HepG2 (cell line): ENCODE data around the gene GSK3A. TPM values are rescaled to one million over a fixed set of nuclear protein-coding genes. Genes with fewer than 3 reads are reported as not detected.

Experiments used
- ARID4A ChIP-seq: sonication (generic); formaldehyde crosslinking; IDR thresholded peaks from 2 replicates; pipeline ENCODE4 v1.5.0; 2020; ENCODE audit warnings: mild to moderate bottlenecking, missing genetic modification reagents, borderline replicate concordance
- ATF1 ChIP-seq: IDR thresholded peaks from 2 replicates; pipeline ENCODE4 v1.6.1; 2016; ENCODE audit warnings: mild to moderate bottlenecking, control low read depth
- ATF6 ChIP-seq: sonication (generic); formaldehyde crosslinking; conservative IDR thresholded peaks from 2 replicates; pipeline ENCODE4 v1.4.0; 2020; ENCODE audit warnings: missing genetic modification reagents
- DPF2 ChIP-seq: sonication (generic); formaldehyde crosslinking; IDR thresholded peaks from 2 replicates; pipeline ENCODE4 v1.4.0; 2020; ENCODE audit warnings: mild to moderate bottlenecking, low read depth, missing genetic modification reagents, borderline replicate concordance
- IRF2 ChIP-seq: IDR thresholded peaks from 2 replicates; pipeline ENCODE4 v1.6.1; 2018; ENCODE audit warnings: missing genetic modification reagents, missing compliant biosample characterization
- MAZ ChIP-seq, 2 experiments: sonication (generic) in 1 of 2; formaldehyde crosslinking in 1 of 2; IDR thresholded peaks; 2 replicates each; pipeline versions ENCODE4 v1.5.0 to v1.6.1; 2012 to 2020; ENCODE audit warnings: low read depth in 2 of 2, mild to moderate bottlenecking in 2 of 2, borderline replicate concordance in 1 of 2, improper control_type of control experiment in 1 of 2, low read length in 1 of 2, missing genetic modification reagents in 1 of 2, moderate library complexity in 1 of 2
- PAXIP1 ChIP-seq: sonication (generic); formaldehyde crosslinking; conservative IDR thresholded peaks from 2 replicates; pipeline ENCODE4 v1.4.0; 2020; ENCODE audit warnings: mild to moderate bottlenecking, missing genetic modification reagents, moderate library complexity
- POLR2G ChIP-seq: fragments of 200-400 bp; formaldehyde crosslinking; IDR thresholded peaks from 2 replicates; pipeline ENCODE4 v1.6.1; 2018; ENCODE audit warnings: mild to moderate bottlenecking, low read depth, low read length, moderate library complexity
- SRF ChIP-seq: IDR thresholded peaks from 2 replicates; pipeline ENCODE4 v1.6.1; 2011; ENCODE audit warnings: mild to moderate bottlenecking, low read depth, low read length, moderate library complexity
- SRSF9 ChIP-seq: fragments of 200-400 bp; formaldehyde crosslinking; IDR thresholded peaks from 2 replicates; pipeline ENCODE4 v1.6.1; 2018; ENCODE audit warnings: borderline replicate concordance, mild to moderate bottlenecking, low read depth, low read length; ENCODE audit not compliant: insufficient read depth, poor library complexity, severe bottlenecking
- TARDBP ChIP-seq: sonication (generic); formaldehyde crosslinking; IDR thresholded peaks from 2 replicates; pipeline ENCODE4 v1.8.0; 2022; ENCODE audit warnings: mild to moderate bottlenecking, missing genetic modification reagents
- ZC3H4 ChIP-seq: sonication (generic); formaldehyde crosslinking; IDR thresholded peaks from 2 replicates; pipeline ENCODE4 v1.4.0; 2020; ENCODE audit warnings: missing genetic modification reagents, borderline replicate concordance
- ZNF317 ChIP-seq: sonication (generic); formaldehyde crosslinking; IDR thresholded peaks from 2 replicates; pipeline ENCODE4 v1.5.0; 2020; ENCODE audit warnings: mild to moderate bottlenecking, missing genetic modification reagents
- ZNF354B ChIP-seq: sonication (generic); formaldehyde crosslinking; IDR thresholded peaks from 2 replicates; pipeline ENCODE4 v1.8.0; 2022; ENCODE audit warnings: mild to moderate bottlenecking, missing genetic modification reagents
- ZNF468 ChIP-seq: sonication (generic); formaldehyde crosslinking; IDR thresholded peaks from 2 replicates; pipeline ENCODE4 v1.8.0; 2022; ENCODE audit warnings: mild to moderate bottlenecking, moderate library complexity, missing genetic modification reagents
- ZSCAN9 ChIP-seq: IDR thresholded peaks from 2 replicates; pipeline ENCODE4 v1.6.1; 2016; ENCODE audit warnings: borderline replicate concordance
- polyA plus RNA-seq, 8 experiments: library from polyadenylated mRNA; depleted of rRNA in 3 of 8; stranded (reverse) in 7 of 8; unstranded in 1 of 8; fragments of >200 nt; fragmentation: Illumina TruSeq in 4 of 8; extraction: Trizol in 4 of 8; gene quantifications; 2 replicates each; pipeline versions ENCODE4 v1.2.1 to v1.2.3, GENCODE V29; 2011 to 2016; ENCODE audit warnings: low read depth in 4 of 8, missing spikeins in 1 of 8, mixed read lengths in 1 of 8; ENCODE audit not compliant: insufficient read depth in 1 of 8
- total RNA-seq, 5 experiments: library from RNA; depleted of rRNA; stranded (reverse); fragments of >200 nt; fragmentation: Illumina TruSeq; extraction: Trizol; gene quantifications; 2 replicates each; pipeline ENCODE4 v1.2.3, GENCODE V29; 2016; ENCODE audit warnings: low read depth in 1 of 5

The GSK3A gene
- total and polyA plus RNA-seq, 2 of the 13 experiments (the other 11 are each of a cell fraction or from before 2014, with no cell fraction given), result 16.9 to 52.5 TPM

- TF ChIP-seq ATF6 (CRISPR knock-in tag), result no peak
- no peak for TF ChIP-seq DPF2 (CRISPR knock-in tag)
- no peak for TF ChIP-seq SRSF9
- TF ChIP-seq ZNF354B (CRISPR knock-in tag), result no peak
- no peak for TF ChIP-seq ZC3H4 (CRISPR knock-in tag)
- TF ChIP-seq POLR2G, result peak; percentile 58
- TF ChIP-seq ZSCAN9 (CRISPR knock-in tag), result no peak
- peak; percentile 27; the same call in 1 of the 2 replicates for TF ChIP-seq MAZ (IDR thresholded peaks at IDR 0.05; ENCODE audit: borderline replicate concordance, low read depth, low read length)
- TF ChIP-seq MAZ (CRISPR knock-in tag; IDR thresholded peaks at IDR 0.05; ENCODE audit: low read depth), result peak; percentile 62; the same call in 1 of the 2 replicates
- TF ChIP-seq IRF2 (CRISPR knock-in tag), result peak; percentile 90; the same call in 1 of the 2 replicates
- TF ChIP-seq TARDBP (CRISPR knock-in tag), result peak; percentile 63
- no peak for TF ChIP-seq ZNF317
- peak; percentile 89 for TF ChIP-seq ATF1
- TF ChIP-seq PAXIP1 (CRISPR knock-in tag), result peak; percentile 44; the same call in 1 of the 2 replicates
- TF ChIP-seq ZNF468 (CRISPR knock-in tag), result no peak
- TF ChIP-seq SRF, result 0 out of 2 replicates have a peak, but pooled peaks have one; percentile 57
- TF ChIP-seq ARID4A (CRISPR knock-in tag), result peak; percentile 73; the same call in 1 of the 2 replicates
These were observed 2.2 kb upstream of the GSK3A start (continued) for GRCh38 chr19:42244347-42245220.
